SK-N-SH (cell line): Measurements from ENCODE around the gene PFKFB3. TPM values are rescaled to one million over a fixed set of nuclear protein-coding genes. Genes with fewer than 3 reads are reported as not detected.

ENCODE experiments used
- CTCF ChIA-PET: fragments of 300-600, 350-600 bp; formaldehyde crosslinking; extraction: SDS; loops from one replicate; lab custom pipeline; 2021; lab: Yijun Ruan, JAX
- POLR2A ChIA-PET: fragments of 350-600 bp; sonication (Branson Sonifier 250); formaldehyde crosslinking; extraction: SDS; loops from one replicate; lab custom pipeline; 2020; ENCODE audit warnings: antibody characterized with exemption, inconsistent platforms; lab: Yijun Ruan, JAX
- DNase-seq: peaks from one replicate; pipeline ENCODE4 v3.0.0; 2012
- H2AFZ ChIP-seq: fragments of 200-600 bp; sonication (generic); 2 replicates; pipeline ENCODE4 v1.8.1; 2016; ENCODE audit warnings: antibody characterized with exemption, mild to moderate bottlenecking, low read depth
- H3F3A ChIP-seq: fragments of 200-600 bp; sonication (generic); replicated peaks from 2 replicates; pipeline ENCODE3; 2016; ENCODE audit warnings: antibody characterized with exemption, mild to moderate bottlenecking; ENCODE audit not compliant: insufficient read depth
- H3K27ac ChIP-seq, 2 experiments: fragments of 200-500 bp in 1 of 2; fragments of 200-600 bp in 1 of 2; sonication (Bioruptor generic) in 1 of 2; sonication (generic), shearing (Covaris generic) in 1 of 2; 2 replicates each; pipeline versions ENCODE4 v1.5.1 to v1.6.1; 2014 to 2016; ENCODE audit warnings: low read depth in 2 of 2, inconsistent platforms in 1 of 2, low read length in 1 of 2, mild to moderate bottlenecking in 1 of 2, mixed read lengths in 1 of 2
- H3K27me3 ChIP-seq: fragments of 200-600 bp; sonication (generic), shearing (Covaris generic); 2 replicates; pipeline ENCODE4 v1.6.1; 2016; ENCODE audit warnings: mixed run types; ENCODE audit not compliant: insufficient read depth
- H3K36me3 ChIP-seq, 2 experiments: fragments of 200-500 bp in 1 of 2; fragments of 200-600 bp in 1 of 2; sonication (Bioruptor generic) in 1 of 2; sonication (generic) in 1 of 2; replicated peaks in 1 of 2; 2 replicates each; pipeline versions ENCODE3 to v1.5.1; 2014 to 2016; ENCODE audit warnings: low read length in 1 of 2, mild to moderate bottlenecking in 1 of 2; ENCODE audit not compliant: insufficient read depth in 2 of 2, control insufficient read depth in 1 of 2
- H3K4me1 ChIP-seq, 2 experiments: fragments of 200-500 bp in 1 of 2; fragments of 200-600 bp in 1 of 2; sonication (Bioruptor generic) in 1 of 2; sonication (generic), shearing (Covaris generic) in 1 of 2; 2 replicates each; pipeline versions ENCODE4 v1.5.1 to v1.6.1; 2014 to 2016; ENCODE audit warnings: low read depth in 1 of 2, low read length in 1 of 2, mixed run types in 1 of 2; ENCODE audit not compliant: insufficient read depth in 2 of 2, control insufficient read depth in 1 of 2
- H3K4me2 ChIP-seq: fragments of 200-600 bp; sonication (generic), shearing (Covaris generic); 2 replicates; pipeline ENCODE4 v1.6.1; 2017; ENCODE audit warnings: mixed run types
- H3K4me3 ChIP-seq, 2 experiments: fragments of 200-500 bp in 1 of 2; fragments of 200-600 bp in 1 of 2; sonication (Bioruptor generic) in 1 of 2; sonication (generic), shearing (Covaris generic) in 1 of 2; 2 replicates each; pipeline versions ENCODE4 v1.5.1 to v1.8.1; 2014 to 2016; ENCODE audit warnings: low read depth in 2 of 2, inconsistent platforms in 1 of 2, low read length in 1 of 2, mild to moderate bottlenecking in 1 of 2, mixed read lengths in 1 of 2, moderate library complexity in 1 of 2
- H3K79me2 ChIP-seq: fragments of 200-600 bp; sonication (generic); 2 replicates; pipeline ENCODE4 v1.8.1; 2017; ENCODE audit warnings: mild to moderate bottlenecking; ENCODE audit not compliant: insufficient read depth
- H3K9ac ChIP-seq: fragments of 200-600 bp; sonication (generic); 2 replicates; pipeline ENCODE4 v1.6.1; 2017; ENCODE audit warnings: mixed run types
- H3K9me2 ChIP-seq: fragments of 200-600 bp; sonication (generic); 2 replicates; pipeline ENCODE4 v1.6.1; 2017; ENCODE audit warnings: mixed run types
- H3K9me3 ChIP-seq: fragments of 200-600 bp; sonication (generic); 2 replicates; pipeline ENCODE4 v1.6.1; 2017; ENCODE audit warnings: mixed run types, mild to moderate bottlenecking, moderate library complexity
- H4K20me1 ChIP-seq: fragments of 200-600 bp; sonication (generic); 2 replicates; pipeline ENCODE4 v1.6.1; 2017; ENCODE audit warnings: mild to moderate bottlenecking, mixed run types; ENCODE audit not compliant: insufficient read depth
- CTCF ChIP-seq: fragments of 200-600 bp; sonication (generic); IDR thresholded peaks from 2 replicates; pipeline ENCODE4 v1.6.1; 2017; ENCODE audit warnings: antibody characterized with exemption, mild to moderate bottlenecking, moderate library complexity
- EP300 ChIP-seq, 2 experiments: IDR thresholded peaks; 2 replicates each; pipeline versions ENCODE4 v1.4.0 to v1.6.1; 2012; ENCODE audit warnings: borderline replicate concordance in 1 of 2, low read depth in 1 of 2, low read length in 1 of 2
- FOSL2 ChIP-seq: IDR thresholded peaks from 2 replicates; pipeline ENCODE4 v1.4.0; 2012; ENCODE audit warnings: low read depth, mild to moderate bottlenecking, moderate library complexity, borderline replicate concordance
- MEF2A ChIP-seq: IDR thresholded peaks from 2 replicates; pipeline ENCODE4 v1.4.0; 2012; ENCODE audit warnings: low read depth, borderline replicate concordance
- NFIC ChIP-seq: IDR thresholded peaks from 2 replicates; pipeline ENCODE4 v1.4.0; 2012; ENCODE audit warnings: borderline replicate concordance
- RFX5 ChIP-seq: IDR thresholded peaks from 2 replicates; pipeline ENCODE4 v1.6.1; 2012; ENCODE audit warnings: mild to moderate bottlenecking, improper control_type of control experiment, low read length
- ZBTB33 ChIP-seq: IDR thresholded peaks from 2 replicates; pipeline ENCODE4 v1.4.0; 2012; ENCODE audit warnings: low read depth, borderline replicate concordance
- WGBS: methylation state at CpG from one replicate; pipeline ENCODE4 v1.1.6; 2017; ENCODE audit warnings: low lambda C conversion rate; 5-methylcytosine and 5-hydroxymethylcytosine counted together
- polyA plus RNA-seq, 3 experiments: library from polyadenylated mRNA; depleted of rRNA; stranded (reverse); fragments of >200 nt; gene quantifications; 2 replicates each; pipeline ENCODE4 v1.2.3, GENCODE V29; 2012
- TF ChIP-seq, protein P1 (sequence below): IDR thresholded peaks from 2 replicates; pipeline ENCODE4 v1.4.0; 2012; ENCODE audit warnings: low read depth, borderline replicate concordance
- TF ChIP-seq, protein P2 (sequence below): fragments of 150-350 bp; IDR thresholded peaks from 2 replicates; pipeline ENCODE4 v1.6.1; 2016; ENCODE audit warnings: mild to moderate bottlenecking, low read depth, low read length

Gene PFKFB3
- polyA plus RNA-seq, 1 of the 3 experiments (the other 2 are of a cell fraction) = 59.7 TPM

- peak overlapping the region in 1 of 2 experiments; percentile 97; a peak in 2 of 4 replicates for H3K27ac ChIP-seq
- H3K4me3 ChIP-seq = no peak overlapping the region
- H3K79me2 ChIP-seq = no peaks in the 10 kb centered on the region
- H3K9me2 ChIP-seq = no peaks in the 10 kb centered on the region
- WGBS = 88% methylated on average over 7 of the region's 7 CpGs
- 0 out of 2 replicates have a peak overlapping the region, but pooled peaks have one; percentile 75 for H2AFZ ChIP-seq
- peaks cover 0 to 23% of the 10 kb centered on the region in 2 experiments; a peak in 2 of 4 replicates for H3K4me1 ChIP-seq
- no peaks in the 10 kb centered on the region for H4K20me1 ChIP-seq
- ChIA-PET POLR2A (no interaction called here), CTCF (interaction anchor here (0.7 to 1.0 kb wide), 2 partner anchors 127 to 185 kb away, joined by 3 read pairs; no protein-coding TSS in a partner anchor)
- H3K27me3 ChIP-seq = no peaks in the 10 kb centered on the region
- no peak for DNase-seq
- no peaks in the 10 kb centered on the region for H3K9me3 ChIP-seq
- peak overlapping the region; percentile 39; the same call in 1 of the 2 replicates for H3K4me2 ChIP-seq
- TF ChIP-seq FOSL2 (no peak), RFX5 (no peak), EP300 (IDR thresholded peaks at IDR 0.05; ENCODE audit: borderline replicate concordance in 1 of 2, low read depth in 1 of 2, low read length in 1 of 2) (no peak), ZBTB33 (no peak), MEF2A (no peak), NFIC (no peak), CTCF (no peak)
- TF ChIP-seq, protein P1, sequence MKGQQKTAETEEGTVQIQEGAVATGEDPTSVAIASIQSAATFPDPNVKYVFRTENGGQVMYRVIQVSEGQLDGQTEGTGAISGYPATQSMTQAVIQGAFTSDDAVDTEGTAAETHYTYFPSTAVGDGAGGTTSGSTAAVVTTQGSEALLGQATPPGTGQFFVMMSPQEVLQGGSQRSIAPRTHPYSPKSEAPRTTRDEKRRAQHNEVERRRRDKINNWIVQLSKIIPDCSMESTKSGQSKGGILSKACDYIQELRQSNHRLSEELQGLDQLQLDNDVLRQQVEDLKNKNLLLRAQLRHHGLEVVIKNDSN = no peak
- TF ChIP-seq, protein P2, sequence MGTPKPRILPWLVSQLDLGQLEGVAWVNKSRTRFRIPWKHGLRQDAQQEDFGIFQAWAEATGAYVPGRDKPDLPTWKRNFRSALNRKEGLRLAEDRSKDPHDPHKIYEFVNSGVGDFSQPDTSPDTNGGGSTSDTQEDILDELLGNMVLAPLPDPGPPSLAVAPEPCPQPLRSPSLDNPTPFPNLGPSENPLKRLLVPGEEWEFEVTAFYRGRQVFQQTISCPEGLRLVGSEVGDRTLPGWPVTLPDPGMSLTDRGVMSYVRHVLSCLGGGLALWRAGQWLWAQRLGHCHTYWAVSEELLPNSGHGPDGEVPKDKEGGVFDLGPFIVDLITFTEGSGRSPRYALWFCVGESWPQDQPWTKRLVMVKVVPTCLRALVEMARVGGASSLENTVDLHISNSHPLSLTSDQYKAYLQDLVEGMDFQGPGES = no peak
- no peaks in the 10 kb centered on the region for H3K36me3 ChIP-seq
- peak overlapping the region; percentile 65; the same call in 1 of the 2 replicates for H3K9ac ChIP-seq
- peaks cover 27% of the 10 kb centered on the region for H3F3A ChIP-seq
These were observed 71.8 kb downstream of the PFKFB3 start for GRCh38 chr10:6274484-6274883.
